Measurements from ENCODE around the gene OTX1. TPM values are rescaled to one million over a fixed set of nuclear protein-coding genes. Genes with fewer than 3 reads are reported as not detected.
"Not testable (repeated sequence)": the region's sequence is repeated elsewhere in the genome, so short reads cannot be mapped to it uniquely, and the experiment has no call there.

Gene OTX1
- total RNA-seq, 4 donors from 2014 or later, result not detected

GRCh38 chr2:63015389-63015788, 35.2 kb upstream of the OTX1 start:
- Histone ChIP-seq H3K9me3 (no peaks in the 10 kb centered on the region), H3K27ac (no peak overlapping the region), H3K27me3 (no peaks in the 10 kb centered on the region), H3K36me3 (peaks cover 0 to 6% (median 0%) of the 10 kb centered on the region in 4 donors), H3K4me3 (no peak overlapping the region), H3K4me1 (no peaks in the 10 kb centered on the region)
- in situ Hi-C loops (cut with MboI; ENCODE audit: low pct_ligation_motif_present in 1 of 4, low pct_unique_long_range_greater_than_20kb in 1 of 4, low sequenced_read_pairs in 3 of 4) (no loop called here), intact Hi-C loops (cut with DNase I; ENCODE audit: low total_unique reads) (no loop called here)
- no peak for DNase-seq
- no peak for TF ChIP-seq POLR2A (IDR thresholded peaks at IDR 0.05)
- TF ChIP-seq CTCF (IDR thresholded peaks at IDR 0.05), result no peak
- no peak for TF ChIP-seq EP300 (IDR thresholded peaks at IDR 0.05; ENCODE audit: low read depth)
- no peak for TF ChIP-seq POLR2AphosphoS5 (IDR thresholded peaks at IDR 0.05)
- 88 to 95% methylated on average over 3 of the region's 3 CpGs for WGBS, 2 donors (ENCODE audit: low coverage in 1 of 2)

GRCh38 chr2:63018439-63018838, 32.2 kb upstream of the OTX1 start:
- Histone ChIP-seq H3K27ac (no peak overlapping the region), H3K27me3 (no peaks in the 10 kb centered on the region), H3K9me3 (no peaks in the 10 kb centered on the region), H3K4me3 (no peak overlapping the region), H3K4me1 (no peaks in the 10 kb centered on the region), H3K36me3 (peaks cover 0 to 6% (median 0%) of the 10 kb centered on the region in 4 donors)
- 88 to 94% methylated on average over 2 of the region's 2 CpGs for WGBS, 2 donors (ENCODE audit: low coverage in 1 of 2)
- intact Hi-C loops (cut with DNase I; ENCODE audit: low total_unique reads) (no loop called here), in situ Hi-C loops (cut with MboI; ENCODE audit: low pct_ligation_motif_present in 1 of 4, low pct_unique_long_range_greater_than_20kb in 1 of 4, low sequenced_read_pairs in 3 of 4) (no loop called here)
- DNase-seq, result no peak
- no peak for TF ChIP-seq CTCF (IDR thresholded peaks at IDR 0.05)
- TF ChIP-seq EP300 (IDR thresholded peaks at IDR 0.05; ENCODE audit: low read depth), result no peak
- no peak for TF ChIP-seq POLR2AphosphoS5 (IDR thresholded peaks at IDR 0.05)
- TF ChIP-seq POLR2A (IDR thresholded peaks at IDR 0.05), result no peak

- H3K27ac ChIP-seq; H3K9me3 ChIP-seq; intact Hi-C loops (cut with DNase I; ENCODE audit: low total_unique reads); DNase-seq; in situ Hi-C loops (cut with MboI; ENCODE audit: low pct_ligation_motif_present in 1 of 4, low pct_unique_long_range_greater_than_20kb in 1 of 4, low sequenced_read_pairs in 3 of 4); H3K27me3 ChIP-seq; H3K4me1 ChIP-seq; H3K4me3 ChIP-seq; H3K36me3 ChIP-seq: not testable (repeated sequence)
- 88 to 95% methylated on average over 7 to 8 of the region's 8 CpGs for WGBS, 2 donors (ENCODE audit: low coverage in 1 of 2)
Measured at GRCh38 chr2:63019686-63020085, 30.9 kb upstream of the OTX1 start.

- TF ChIP-seq POLR2AphosphoS5 (IDR thresholded peaks at IDR 0.05) (no peak), POLR2A (IDR thresholded peaks at IDR 0.05) (no peak), CTCF (IDR thresholded peaks at IDR 0.05) (no peak), EP300 (IDR thresholded peaks at IDR 0.05; ENCODE audit: low read depth) (no peak)
- no peak for DNase-seq
Measured at GRCh38 chr2:63023444-63023843, 27.2 kb upstream of the OTX1 start.

GRCh38 chr2:63027220-63027619, 23.4 kb upstream of the OTX1 start:
- H3K36me3 ChIP-seq, result no peaks in the 10 kb centered on the region
- intact Hi-C loops (cut with DNase I; ENCODE audit: low total_unique reads) (no loop called here), in situ Hi-C loops (cut with MboI; ENCODE audit: low pct_ligation_motif_present in 1 of 4, low pct_unique_long_range_greater_than_20kb in 1 of 4, low sequenced_read_pairs in 3 of 4) (no loop called here)
- no peaks in the 10 kb centered on the region for H3K4me1 ChIP-seq
- no peak for DNase-seq
- 67 to 94% methylated on average over 1 to 2 of the region's 2 CpGs for WGBS, 2 donors (ENCODE audit: low coverage in 1 of 2)
- no peaks in the 10 kb centered on the region for H3K9me3 ChIP-seq
- no peaks in the 10 kb centered on the region for H3K27me3 ChIP-seq
- no peak overlapping the region for H3K27ac ChIP-seq
- no peak overlapping the region for H3K4me3 ChIP-seq
- TF ChIP-seq CTCF (IDR thresholded peaks at IDR 0.05) (no peak), POLR2AphosphoS5 (IDR thresholded peaks at IDR 0.05) (no peak), EP300 (IDR thresholded peaks at IDR 0.05; ENCODE audit: low read depth) (no peak), POLR2A (IDR thresholded peaks at IDR 0.05) (no peak)

More at GRCh38 chr2:63023444-63023843, 27.2 kb upstream of the OTX1 start:
- H3K36me3 ChIP-seq, result no peaks in the 10 kb centered on the region
- no peaks in the 10 kb centered on the region for H3K9me3 ChIP-seq
- intact Hi-C loops (cut with DNase I; ENCODE audit: low total_unique reads) (no loop called here), in situ Hi-C loops (cut with MboI; ENCODE audit: low pct_ligation_motif_present in 1 of 4, low pct_unique_long_range_greater_than_20kb in 1 of 4, low sequenced_read_pairs in 3 of 4) (no loop called here)
- H3K27me3 ChIP-seq, result no peaks in the 10 kb centered on the region
- WGBS, 2 donors (ENCODE audit: low coverage in 1 of 2), result 0% methylated on average over 1 of the region's 1 CpG
- no peaks in the 10 kb centered on the region for H3K4me1 ChIP-seq
- H3K27ac ChIP-seq, result no peak overlapping the region
- no peak overlapping the region for H3K4me3 ChIP-seq
